GM19455 (cell line): ENCODE measurements around the gene COL4A1.

ENCODE experiments used
- ATAC-seq: cut with Tn5 transposase; IDR thresholded peaks from one replicate; pipeline ENCODE4 v1.9.1; 2021; ENCODE audit not compliant: unreplicated experiment

COL4A1 gene

DNA sequence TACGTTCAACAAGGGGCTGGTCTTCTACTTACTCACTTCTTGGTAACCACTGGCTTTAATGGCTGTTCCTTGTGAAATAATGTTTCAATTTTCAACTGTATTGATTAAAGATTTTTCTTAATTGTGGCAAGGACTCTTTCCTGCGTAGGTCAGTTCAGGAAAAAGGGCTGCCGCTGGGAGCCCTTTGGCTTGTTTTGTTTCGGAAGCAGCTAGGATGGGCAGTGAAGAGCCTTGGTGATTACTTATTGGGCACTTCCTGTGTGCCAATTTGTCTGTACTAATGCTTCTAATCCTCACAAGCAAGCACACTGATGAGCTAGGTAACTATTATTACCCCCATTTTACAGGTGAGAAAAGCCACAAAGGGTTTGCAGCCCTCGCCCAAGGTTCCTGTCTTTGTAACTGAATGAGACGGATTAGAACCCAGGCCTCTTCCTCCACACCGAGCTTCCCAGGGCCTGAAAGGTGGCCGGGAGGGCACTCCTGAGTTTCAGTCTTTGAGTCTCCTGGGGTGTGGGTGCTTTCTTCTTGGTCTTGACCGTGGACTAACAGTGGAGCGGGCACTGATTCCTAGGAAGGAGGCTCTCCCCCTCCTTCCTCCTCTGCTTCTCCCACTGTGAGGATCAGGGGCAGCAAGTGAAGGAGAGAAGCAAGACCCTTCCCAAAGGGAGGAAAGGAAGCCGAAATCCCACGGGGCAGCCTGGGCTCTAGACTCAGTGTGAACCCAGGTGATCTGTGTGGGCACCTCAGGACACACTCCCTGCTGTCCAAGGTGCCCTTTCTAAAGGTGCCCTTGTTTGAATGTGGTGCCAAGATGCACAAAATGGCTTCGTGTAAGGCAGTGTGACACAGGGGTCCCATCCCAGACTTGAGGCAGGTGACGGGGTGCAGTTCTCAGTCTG lies 3.8 kb upstream of the COL4A1 start:
- no peak for ATAC-seq

- no peak for ATAC-seq
Observed at GRCh38 chr13:110309661-110310524, 2.9 kb upstream of the COL4A1 start.

DNA sequence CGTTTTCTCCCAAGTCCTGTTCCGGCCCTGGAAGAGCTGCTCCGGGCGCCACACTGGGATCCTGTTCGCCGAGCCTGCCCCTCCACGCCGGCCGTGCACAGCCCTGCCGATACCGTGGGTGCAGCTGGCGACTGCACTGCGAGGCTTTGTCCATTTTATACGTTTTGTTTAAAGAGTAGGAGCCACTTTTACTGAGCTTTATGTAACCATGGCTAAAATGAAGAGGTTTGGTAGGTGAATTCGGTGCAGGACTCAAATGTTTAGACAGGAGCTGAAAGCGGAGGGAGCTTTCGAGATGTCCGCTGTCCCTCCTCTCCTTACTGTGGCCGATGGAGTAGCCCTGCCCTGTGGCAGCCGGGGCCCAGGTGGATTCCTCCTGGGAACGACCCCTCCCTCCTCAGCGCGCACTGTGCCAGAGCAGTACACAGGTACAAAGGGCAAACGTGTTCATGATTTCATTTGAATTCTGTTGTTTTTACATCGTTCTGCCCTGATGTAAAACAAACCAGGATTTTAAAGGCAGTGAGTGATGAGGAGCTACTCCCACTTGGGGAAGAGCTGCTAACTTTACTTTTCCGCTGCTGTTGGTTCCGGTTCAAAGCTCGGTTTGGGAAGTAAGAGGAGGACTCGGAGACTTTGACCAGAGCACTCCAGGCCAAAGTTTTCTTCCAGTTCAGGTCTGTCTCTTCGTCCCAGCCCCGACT lies 1.9 kb upstream of the COL4A1 start:
- ATAC-seq: no peak

DNA sequence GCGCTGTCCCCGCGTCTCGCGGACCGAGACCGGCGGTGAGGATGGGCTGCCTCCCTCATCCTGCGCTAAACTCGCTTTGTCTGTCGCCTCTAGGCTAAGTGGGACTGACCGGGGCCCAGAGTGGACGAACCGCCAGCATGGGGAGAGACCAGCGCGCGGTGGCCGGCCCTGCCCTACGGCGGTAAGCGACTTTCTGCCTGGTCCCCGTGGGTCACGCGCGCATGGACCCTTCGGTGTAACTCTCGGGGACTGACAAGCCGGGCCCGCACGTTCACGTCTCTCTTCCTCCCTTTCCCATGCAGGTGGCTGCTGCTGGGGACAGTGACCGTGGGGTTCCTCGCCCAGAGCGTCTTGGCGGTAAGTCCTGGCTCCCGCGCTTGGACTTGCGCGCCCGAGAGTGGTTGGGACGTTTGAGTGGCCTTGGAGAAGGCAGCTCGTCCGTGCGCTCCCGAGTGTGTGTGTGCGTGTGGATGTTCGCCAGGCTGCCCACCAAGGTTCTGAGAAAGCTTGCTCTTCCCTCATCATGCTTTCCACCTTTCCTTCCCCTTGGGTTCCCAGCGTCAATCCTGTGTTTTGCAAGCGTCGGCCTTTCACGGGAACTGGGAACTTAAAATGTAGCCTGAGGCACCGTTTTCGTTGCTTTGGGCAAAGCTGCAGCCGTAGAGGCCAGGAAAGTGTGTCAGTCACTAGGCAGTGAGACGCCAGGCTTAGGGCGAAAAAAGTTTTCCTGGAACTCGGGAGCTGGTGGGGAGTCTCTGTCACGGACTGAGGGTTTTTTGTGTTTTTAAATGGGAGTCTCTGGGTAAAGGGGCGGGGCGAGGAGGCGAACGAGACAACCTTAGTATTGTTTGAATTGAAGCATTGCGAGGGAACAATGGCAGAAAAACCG lies 1.1 kb upstream of the COL4A1 start:
- ATAC-seq: no peak

DNA sequence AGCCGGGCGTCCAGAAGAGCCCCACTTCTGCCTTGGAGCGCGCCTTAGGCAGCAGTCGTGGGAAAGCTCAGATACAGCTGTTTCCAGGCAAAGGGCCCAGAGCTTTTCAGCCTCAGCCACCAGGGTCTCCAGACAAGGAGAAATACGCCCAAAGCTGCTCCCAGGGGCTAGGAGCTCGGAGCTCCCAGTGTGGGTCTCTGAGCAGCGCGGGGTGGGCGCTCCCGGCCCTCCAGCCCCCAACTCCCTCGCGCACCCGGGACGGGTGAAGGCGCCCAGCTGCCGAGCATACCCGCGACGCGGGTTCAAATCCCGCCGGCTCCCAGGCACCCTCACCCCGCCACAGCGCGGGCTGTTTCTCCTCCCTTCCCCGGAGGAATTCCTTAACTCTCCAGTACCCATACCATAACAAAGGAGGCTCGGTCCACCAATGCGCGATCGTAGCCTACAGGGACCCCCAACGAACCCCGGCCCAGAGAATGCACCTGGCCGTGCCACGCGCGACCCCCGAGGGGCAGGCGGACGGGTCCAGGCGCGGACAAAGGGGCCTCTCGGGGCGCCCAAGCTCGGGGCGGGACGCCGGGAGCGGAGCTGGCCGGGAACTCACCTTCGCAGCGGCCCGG lies 507 bp downstream of the COL4A1 start:
- no peak for ATAC-seq

GRCh38 chr13:110305949-110306339 lies 1.0 kb downstream of the COL4A1 start:
- no peak for ATAC-seq

DNA sequence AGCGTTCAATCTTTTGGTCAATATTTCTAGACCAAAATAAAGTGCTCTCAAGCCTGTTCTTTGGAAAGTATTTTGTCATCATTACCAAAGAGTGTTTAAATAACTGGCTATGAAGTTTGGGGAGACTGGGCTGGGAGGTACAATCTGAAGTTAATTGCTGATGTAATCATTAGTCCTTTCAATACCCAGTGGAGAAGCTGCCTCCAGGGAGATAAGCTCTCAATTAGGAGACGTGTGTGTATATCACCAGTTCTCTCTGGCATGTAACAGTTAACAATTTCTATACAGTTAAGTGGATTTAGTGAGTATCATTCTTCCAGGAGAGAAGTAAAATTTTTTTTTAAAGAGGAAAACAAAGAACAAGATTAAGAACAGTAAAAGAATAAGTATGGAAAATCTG lies 1.4 kb downstream of the COL4A1 start:
- ATAC-seq: no peak

DNA sequence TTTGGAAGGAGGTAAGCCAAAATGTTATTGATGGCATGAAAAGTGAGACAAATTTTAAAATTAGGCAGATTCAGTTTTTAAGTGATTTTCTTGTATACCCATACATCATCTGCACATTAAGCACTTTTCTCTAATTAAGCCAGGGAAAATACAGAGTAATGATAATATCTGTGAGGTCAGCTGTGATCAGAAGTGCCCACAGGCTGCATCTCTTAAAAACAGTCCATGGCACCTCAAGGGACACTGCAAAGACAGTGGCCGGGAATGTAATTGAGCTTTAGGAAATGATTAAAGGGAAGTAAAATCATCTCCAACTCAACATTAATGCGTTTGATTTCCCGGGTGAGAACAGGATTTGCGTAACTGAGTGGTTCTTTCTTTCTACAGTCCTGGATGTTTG lies 2.0 kb downstream of the COL4A1 start:
- ATAC-seq: no peak

- ATAC-seq: no peak
Observed at GRCh38 chr13:110304256-110304655, 2.7 kb downstream of the COL4A1 start.

DNA sequence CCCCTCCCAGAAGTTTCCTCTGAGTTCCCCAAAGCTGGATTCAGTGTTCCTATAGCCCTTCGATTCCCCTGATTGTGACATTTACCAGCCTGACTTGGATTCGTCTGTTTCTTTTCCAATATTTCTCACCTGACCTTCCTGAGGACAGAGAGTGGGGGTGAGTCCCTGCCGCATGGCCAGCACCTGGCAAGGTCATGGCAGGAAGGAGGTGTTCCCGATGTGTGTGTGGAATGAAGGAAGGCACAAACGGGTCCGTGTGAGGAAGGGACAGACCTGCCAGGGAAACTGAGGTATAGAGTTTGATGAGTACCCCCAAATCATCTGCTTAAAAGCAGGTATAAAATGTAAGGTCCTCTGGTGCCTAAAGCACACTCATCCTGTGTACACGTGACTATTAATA lies 3.3 kb downstream of the COL4A1 start:
- ATAC-seq: no peak

- ATAC-seq: no peak
Observed at GRCh38 chr13:110302997-110303396, 4.0 kb downstream of the COL4A1 start.

DNA sequence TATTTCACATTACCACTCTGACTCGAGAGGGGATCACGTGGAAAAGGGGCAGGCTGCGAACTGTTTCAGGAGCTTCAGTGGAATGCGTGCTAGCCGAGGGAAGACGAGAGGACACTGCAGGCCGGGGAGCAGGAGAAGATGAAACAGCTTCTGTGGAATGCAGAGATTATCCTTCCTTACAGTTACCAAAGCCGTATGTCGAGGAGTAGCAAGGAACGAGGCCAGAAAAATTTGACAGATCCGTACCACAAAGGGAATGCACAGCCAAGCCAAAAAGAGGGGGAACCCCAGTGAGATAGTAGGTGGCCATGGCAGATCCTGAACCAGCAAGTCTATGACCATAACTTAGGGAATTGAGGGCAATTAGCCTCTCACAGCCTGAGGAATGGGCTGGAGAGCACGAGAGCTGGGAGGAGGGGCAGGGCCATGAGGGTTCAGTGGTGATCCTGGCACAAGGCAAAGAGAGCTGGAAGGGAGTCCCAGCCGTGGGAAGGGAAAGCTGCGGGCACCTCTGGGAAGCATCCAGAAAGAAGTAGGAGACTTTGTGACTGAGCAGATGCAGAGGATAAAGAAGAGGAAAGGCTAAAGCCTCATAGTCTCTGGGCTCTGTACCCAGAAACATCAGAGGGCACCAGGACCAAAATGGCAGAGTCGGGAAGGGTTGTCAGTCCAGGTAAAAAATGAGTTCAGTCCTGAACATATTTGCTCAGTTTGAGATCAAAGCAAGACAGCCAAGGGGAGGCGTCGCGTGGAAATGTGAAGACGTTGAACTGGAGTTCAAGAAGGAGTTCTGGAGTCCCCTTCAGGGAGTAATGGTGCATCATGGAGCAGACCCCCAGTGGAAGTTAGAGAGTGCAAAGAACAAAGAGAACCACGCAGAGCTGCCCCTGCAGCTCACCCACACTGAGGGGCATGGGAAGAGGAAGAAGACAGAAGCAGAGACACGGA lies 5.1 kb downstream of the COL4A1 start:
- ATAC-seq: no peak

- ATAC-seq: no peak
Observed at GRCh38 chr13:110301083-110301482, 5.9 kb downstream of the COL4A1 start.

DNA sequence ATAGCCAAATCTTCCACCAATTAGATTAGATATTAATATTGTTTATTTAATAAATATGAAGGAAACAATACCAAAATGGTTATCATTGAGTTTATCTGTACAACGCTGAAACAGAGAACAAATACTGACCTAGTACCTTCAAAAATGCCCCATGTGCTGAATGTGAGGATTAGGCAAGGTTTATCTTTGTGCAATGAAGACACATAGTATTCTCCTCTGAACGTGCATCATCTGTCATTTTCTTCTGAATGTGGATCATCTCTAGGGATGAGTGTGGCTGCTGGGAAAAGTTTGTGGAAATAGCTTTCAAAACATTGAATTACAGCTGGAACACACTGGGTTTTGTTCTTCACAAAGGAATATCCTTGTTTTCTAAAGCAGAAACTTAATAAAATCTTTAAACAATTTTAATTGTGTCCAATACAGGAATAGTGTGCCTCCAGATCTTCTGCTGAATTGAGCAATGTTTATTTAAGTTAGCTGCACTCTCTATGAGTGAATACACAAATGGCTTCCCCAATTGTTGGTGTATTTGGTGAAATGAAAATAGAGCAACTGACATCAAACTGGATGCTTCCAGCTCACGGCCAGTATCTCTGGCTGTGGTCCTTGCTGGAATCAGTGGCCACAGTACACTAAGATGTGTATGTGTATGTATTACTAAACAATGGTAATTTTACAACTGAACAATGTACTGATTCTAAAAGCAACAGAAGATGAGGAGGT lies 6.7 kb downstream of the COL4A1 start:
- ATAC-seq: no peak

DNA sequence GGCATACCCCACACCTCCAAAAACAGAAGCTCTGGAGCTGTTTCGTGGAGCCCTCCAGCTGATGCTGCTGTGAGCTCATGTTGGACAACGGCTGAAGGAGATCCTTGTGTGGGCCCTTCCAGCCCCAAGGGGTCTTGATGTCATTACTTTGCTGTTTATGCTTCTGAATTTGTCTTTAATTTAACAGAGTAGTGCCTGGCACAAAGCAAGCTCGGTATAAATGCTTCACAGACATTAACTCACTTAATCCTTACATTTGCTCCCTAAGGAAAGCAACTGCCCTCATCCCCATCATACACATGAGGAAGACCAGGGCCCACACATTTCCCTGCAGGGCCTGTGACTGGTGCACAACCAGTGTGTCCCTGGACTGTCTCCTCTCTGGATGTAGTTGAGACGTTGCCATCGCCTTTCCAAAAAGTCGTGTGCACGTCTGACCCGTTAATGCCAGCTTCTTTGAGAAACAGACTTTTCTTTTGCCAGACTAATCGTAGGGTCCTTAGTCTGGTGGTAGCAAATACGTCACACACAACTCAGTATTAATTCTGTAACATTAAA lies 7.6 kb downstream of the COL4A1 start:
- ATAC-seq: no peak

DNA sequence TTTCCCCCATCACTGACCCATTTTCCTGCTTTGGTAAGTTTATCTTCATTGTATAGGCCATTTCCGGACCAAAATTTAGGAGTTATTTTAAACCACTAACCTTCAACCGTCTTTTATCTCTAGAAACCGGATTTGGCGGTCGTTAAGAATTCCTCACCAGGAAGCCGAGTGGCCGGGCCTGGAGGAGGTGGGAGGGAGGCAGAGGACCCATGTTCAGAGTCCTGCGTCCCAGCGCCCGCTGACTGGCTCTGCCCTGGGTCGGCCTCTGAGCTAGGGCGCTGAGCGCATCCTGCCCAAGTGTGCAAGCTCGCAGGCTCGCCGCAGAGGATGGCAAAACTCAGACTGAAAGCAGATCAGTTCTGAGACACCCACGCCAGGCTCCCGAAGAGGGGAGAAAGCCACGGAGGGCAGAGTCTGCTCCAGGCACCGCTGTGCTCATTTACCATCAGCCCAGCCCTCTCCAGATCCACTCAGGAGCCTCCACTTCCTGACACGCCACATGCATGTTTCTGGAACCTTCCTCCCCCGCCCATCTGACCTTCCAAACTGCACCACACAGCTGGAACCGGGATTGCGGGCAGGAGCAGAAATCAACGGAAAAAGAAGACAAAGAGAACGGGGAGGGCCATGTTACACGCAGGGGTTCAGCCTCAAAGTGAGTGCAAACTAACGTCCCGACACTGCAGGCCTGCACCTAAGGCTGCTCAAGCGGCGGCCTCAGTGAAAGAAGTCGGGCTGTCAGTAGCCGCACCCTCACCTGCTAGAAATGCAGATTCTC lies 8.3 kb downstream of the COL4A1 start:
- no peak for ATAC-seq
